ENCODE results near the gene GALNT9.

DNA sequence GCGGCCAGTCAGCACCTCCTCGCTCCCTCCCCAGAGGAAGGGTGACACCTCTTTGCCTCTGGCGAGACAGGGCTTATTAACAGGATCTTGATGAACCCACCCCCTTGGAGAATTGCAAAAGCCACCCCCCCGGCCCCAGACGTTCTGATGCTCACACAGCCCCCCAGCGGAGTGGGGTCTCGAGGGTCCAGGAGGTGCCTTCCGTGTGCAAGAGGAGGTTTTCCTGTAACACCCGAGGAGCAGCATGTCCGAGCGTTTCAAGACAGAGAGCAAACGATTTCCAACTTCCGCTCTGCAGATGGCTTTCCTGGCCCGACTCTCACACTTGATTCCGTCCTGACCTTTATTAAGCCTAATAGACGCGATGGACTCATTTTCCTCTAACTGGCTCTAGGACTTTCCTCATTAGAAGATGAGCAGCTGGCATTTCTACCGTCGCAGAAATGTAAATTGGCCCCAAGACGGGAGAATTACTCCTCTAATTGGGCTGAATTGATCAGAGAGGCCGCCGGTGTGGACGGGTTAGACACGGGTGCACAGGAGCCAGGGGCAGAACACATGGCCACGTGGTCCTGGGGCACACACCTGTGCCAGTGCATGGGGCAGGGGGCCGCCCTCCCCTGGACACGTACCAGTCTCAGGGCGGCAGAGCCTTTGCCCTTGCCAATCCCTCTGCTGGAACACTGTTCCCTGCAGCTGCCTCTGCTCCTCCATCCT, 100.8 kb downstream of the GALNT9 start:
- TF ChIP-seq ZFX (IDR thresholded peaks at IDR 0.05) (no peak), POLR2A (IDR thresholded peaks at IDR 0.05; ENCODE audit: borderline replicate concordance, extremely low read depth, insufficient read depth, insufficient read length) (no peak), POLR2AphosphoS5 (IDR thresholded peaks at IDR 0.05; ENCODE audit: low read depth, low read length) (no peak), EGR1 (IDR thresholded peaks at IDR 0.05; ENCODE audit: low read depth) (no peak), CEBPB (IDR thresholded peaks at IDR 0.05; ENCODE audit: low read depth) (no peak), EZH2phosphoT487 (IDR thresholded peaks at IDR 0.05; ENCODE audit: borderline replicate concordance) (no peak), ATF3 (IDR thresholded peaks at IDR 0.05) (no peak), EZH2 (IDR thresholded peaks at IDR 0.05) (no peak), MAX (IDR thresholded peaks at IDR 0.05) (no peak), RAD21 (IDR thresholded peaks at IDR 0.05; ENCODE audit: low read depth) (no peak)
- TF ChIP-seq, protein P1, sequence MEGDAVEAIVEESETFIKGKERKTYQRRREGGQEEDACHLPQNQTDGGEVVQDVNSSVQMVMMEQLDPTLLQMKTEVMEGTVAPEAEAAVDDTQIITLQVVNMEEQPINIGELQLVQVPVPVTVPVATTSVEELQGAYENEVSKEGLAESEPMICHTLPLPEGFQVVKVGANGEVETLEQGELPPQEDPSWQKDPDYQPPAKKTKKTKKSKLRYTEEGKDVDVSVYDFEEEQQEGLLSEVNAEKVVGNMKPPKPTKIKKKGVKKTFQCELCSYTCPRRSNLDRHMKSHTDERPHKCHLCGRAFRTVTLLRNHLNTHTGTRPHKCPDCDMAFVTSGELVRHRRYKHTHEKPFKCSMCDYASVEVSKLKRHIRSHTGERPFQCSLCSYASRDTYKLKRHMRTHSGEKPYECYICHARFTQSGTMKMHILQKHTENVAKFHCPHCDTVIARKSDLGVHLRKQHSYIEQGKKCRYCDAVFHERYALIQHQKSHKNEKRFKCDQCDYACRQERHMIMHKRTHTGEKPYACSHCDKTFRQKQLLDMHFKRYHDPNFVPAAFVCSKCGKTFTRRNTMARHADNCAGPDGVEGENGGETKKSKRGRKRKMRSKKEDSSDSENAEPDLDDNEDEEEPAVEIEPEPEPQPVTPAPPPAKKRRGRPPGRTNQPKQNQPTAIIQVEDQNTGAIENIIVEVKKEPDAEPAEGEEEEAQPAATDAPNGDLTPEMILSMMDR (IDR thresholded peaks at IDR 0.05 in 2 of 3, conservative IDR thresholded peaks at IDR 0.05 in 1 of 3; ENCODE audit: borderline replicate concordance in 1 of 3, insufficient read depth in 1 of 3, low read depth in 2 of 3, low read length in 2 of 3) = no peak
- TF ChIP-seq, protein P2, sequence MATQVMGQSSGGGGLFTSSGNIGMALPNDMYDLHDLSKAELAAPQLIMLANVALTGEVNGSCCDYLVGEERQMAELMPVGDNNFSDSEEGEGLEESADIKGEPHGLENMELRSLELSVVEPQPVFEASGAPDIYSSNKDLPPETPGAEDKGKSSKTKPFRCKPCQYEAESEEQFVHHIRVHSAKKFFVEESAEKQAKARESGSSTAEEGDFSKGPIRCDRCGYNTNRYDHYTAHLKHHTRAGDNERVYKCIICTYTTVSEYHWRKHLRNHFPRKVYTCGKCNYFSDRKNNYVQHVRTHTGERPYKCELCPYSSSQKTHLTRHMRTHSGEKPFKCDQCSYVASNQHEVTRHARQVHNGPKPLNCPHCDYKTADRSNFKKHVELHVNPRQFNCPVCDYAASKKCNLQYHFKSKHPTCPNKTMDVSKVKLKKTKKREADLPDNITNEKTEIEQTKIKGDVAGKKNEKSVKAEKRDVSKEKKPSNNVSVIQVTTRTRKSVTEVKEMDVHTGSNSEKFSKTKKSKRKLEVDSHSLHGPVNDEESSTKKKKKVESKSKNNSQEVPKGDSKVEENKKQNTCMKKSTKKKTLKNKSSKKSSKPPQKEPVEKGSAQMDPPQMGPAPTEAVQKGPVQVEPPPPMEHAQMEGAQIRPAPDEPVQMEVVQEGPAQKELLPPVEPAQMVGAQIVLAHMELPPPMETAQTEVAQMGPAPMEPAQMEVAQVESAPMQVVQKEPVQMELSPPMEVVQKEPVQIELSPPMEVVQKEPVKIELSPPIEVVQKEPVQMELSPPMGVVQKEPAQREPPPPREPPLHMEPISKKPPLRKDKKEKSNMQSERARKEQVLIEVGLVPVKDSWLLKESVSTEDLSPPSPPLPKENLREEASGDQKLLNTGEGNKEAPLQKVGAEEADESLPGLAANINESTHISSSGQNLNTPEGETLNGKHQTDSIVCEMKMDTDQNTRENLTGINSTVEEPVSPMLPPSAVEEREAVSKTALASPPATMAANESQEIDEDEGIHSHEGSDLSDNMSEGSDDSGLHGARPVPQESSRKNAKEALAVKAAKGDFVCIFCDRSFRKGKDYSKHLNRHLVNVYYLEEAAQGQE (IDR thresholded peaks at IDR 0.05; ENCODE audit: low read depth) = no peak

All from HCT116 (cell line).